H9 (cell line): ENCODE data around the gene PCGF3. TPM values are rescaled to one million over a fixed set of nuclear protein-coding genes. Genes with fewer than 3 reads are reported as not detected.

Source experiments
- DNase-seq: peaks from one replicate; pipeline ENCODE4 v3.0.0-alpha.2; 2017
- H2AFZ ChIP-seq: one replicate; pipeline ENCODE4 v1.6.1; 2013; ENCODE audit warnings: mild to moderate bottlenecking, low read length, control low read depth, moderate library complexity
- H2AK5ac ChIP-seq: 2 replicates; pipeline ENCODE4 v1.6.1; 2013; ENCODE audit warnings: low read length, control low read depth, mixed read lengths; ENCODE audit not compliant: insufficient read length
- H2BK120ac ChIP-seq: one replicate; pipeline ENCODE4 v1.6.1; 2013; ENCODE audit warnings: low read depth, mild to moderate bottlenecking, low read length, control low read depth, inconsistent platforms; ENCODE audit not compliant: poor library complexity, severe bottlenecking
- H2BK12ac ChIP-seq: 2 replicates; pipeline ENCODE4 v1.6.1; 2013; ENCODE audit warnings: low read length, control low read depth, mixed read lengths, low read depth; ENCODE audit not compliant: insufficient read length
- H2BK15ac ChIP-seq: 2 replicates; pipeline ENCODE4 v1.6.1; 2013; ENCODE audit warnings: low read depth, low read length, control low read depth
- H2BK20ac ChIP-seq: one replicate; pipeline ENCODE4 v1.6.1; 2013; ENCODE audit warnings: low read depth, mild to moderate bottlenecking, low read length, control low read depth, inconsistent platforms; ENCODE audit not compliant: poor library complexity, severe bottlenecking
- H2BK5ac ChIP-seq: 2 replicates; pipeline ENCODE4 v1.6.1; 2013; ENCODE audit warnings: low read length, control low read depth, mixed read lengths; ENCODE audit not compliant: insufficient read length
- H3K14ac ChIP-seq: 2 replicates; pipeline ENCODE4 v1.6.1; 2013; ENCODE audit warnings: low read length, control low read depth; ENCODE audit not compliant: insufficient read depth
- H3K18ac ChIP-seq: 2 replicates; pipeline ENCODE4 v1.6.1; 2013; ENCODE audit warnings: low read depth, mild to moderate bottlenecking, mixed read lengths, low read length, control low read depth; ENCODE audit not compliant: insufficient read length
- H3K23ac ChIP-seq: 2 replicates; pipeline ENCODE4 v1.6.1; 2013; ENCODE audit warnings: low read length, control low read depth, mixed read lengths, low read depth; ENCODE audit not compliant: insufficient read length
- H3K23me2 ChIP-seq: 2 replicates; pipeline ENCODE4 v1.6.1; 2013; ENCODE audit warnings: low read depth, mild to moderate bottlenecking, mixed read lengths, low read length, control low read depth; ENCODE audit not compliant: insufficient read length, poor library complexity, severe bottlenecking
- H3K27ac ChIP-seq: 2 replicates; pipeline ENCODE4 v1.5.1; 2013; ENCODE audit warnings: low read length, control low read depth, mixed read lengths, low read depth; ENCODE audit not compliant: insufficient read length
- H3K27me3 ChIP-seq: 2 replicates; pipeline ENCODE4 v1.6.1; 2013; ENCODE audit warnings: low read length, control low read depth, inconsistent platforms; ENCODE audit not compliant: insufficient read depth
- H3K4ac ChIP-seq: 2 replicates; pipeline ENCODE4 v1.6.1; 2013; ENCODE audit warnings: low read depth, mild to moderate bottlenecking, control low read depth, inconsistent platforms, low read length, moderate library complexity
- H3K4me1 ChIP-seq: 2 replicates; pipeline ENCODE4 v1.6.1; 2013; ENCODE audit warnings: low read length, control low read depth, inconsistent platforms; ENCODE audit not compliant: insufficient read depth
- H3K4me2 ChIP-seq: 2 replicates; pipeline ENCODE4 v1.6.1; 2013; ENCODE audit warnings: low read length, control low read depth, mixed read lengths; ENCODE audit not compliant: insufficient read length, insufficient read depth
- H3K56ac ChIP-seq: 2 replicates; pipeline ENCODE4 v1.6.1; 2013; ENCODE audit warnings: low read depth, mild to moderate bottlenecking, mixed read lengths, low read length, control low read depth; ENCODE audit not compliant: insufficient read length
- H3K79me1 ChIP-seq: 2 replicates; pipeline ENCODE4 v1.6.1; 2013; ENCODE audit warnings: low read depth, mild to moderate bottlenecking, moderate library complexity, low read length, control low read depth, inconsistent platforms; ENCODE audit not compliant: insufficient read depth, poor library complexity, severe bottlenecking
- H3K79me2 ChIP-seq: 2 replicates; pipeline ENCODE4 v1.6.1; 2013; ENCODE audit warnings: low read length, control low read depth, inconsistent platforms; ENCODE audit not compliant: insufficient read depth
- H3K9ac ChIP-seq: 2 replicates; pipeline ENCODE4 v1.6.1; 2013; ENCODE audit warnings: low read length, control low read depth, mixed read lengths; ENCODE audit not compliant: insufficient read length; ENCODE audit errors: extremely low read depth
- H3K9me3 ChIP-seq: one replicate; pipeline ENCODE4 v1.6.1; 2013; ENCODE audit warnings: low read depth, low read length, inconsistent platforms; ENCODE audit not compliant: control insufficient read depth
- H3T11ph ChIP-seq: one replicate; pipeline ENCODE4 v1.6.1; 2013; ENCODE audit warnings: mild to moderate bottlenecking, low read length, control low read depth, inconsistent platforms
- H4K20me1 ChIP-seq: one replicate; pipeline ENCODE4 v1.6.1; 2013; ENCODE audit not compliant: control insufficient read depth, insufficient read length, insufficient read depth
- H4K5ac ChIP-seq: 2 replicates; pipeline ENCODE4 v1.6.1; 2013; ENCODE audit warnings: low read depth, mild to moderate bottlenecking, mixed read lengths, low read length, control low read depth; ENCODE audit not compliant: insufficient read length
- H4K8ac ChIP-seq: replicated peaks from 2 replicates; pipeline ENCODE4 v1.6.1; 2013; ENCODE audit warnings: low read length, control low read depth, mixed read lengths, low read depth; ENCODE audit not compliant: insufficient read length
- H4K91ac ChIP-seq: 2 replicates; pipeline ENCODE4 v1.6.1; 2013; ENCODE audit warnings: low read depth, mild to moderate bottlenecking, moderate library complexity, mixed read lengths, low read length, control low read depth; ENCODE audit not compliant: insufficient read length
- H3K27ac Mint-ChIP-seq, 3 experiments: 2 replicates in 2 of 3; 3 replicates in 1 of 3; pipeline ENCODE4 v1.8.0; 2020 to 2021; ENCODE audit warnings: mixed read lengths in 3 of 3, mild to moderate bottlenecking in 1 of 3, moderate library complexity in 1 of 3
- H3K27me3 Mint-ChIP-seq: 2 replicates; pipeline ENCODE4 v1.8.0; 2021; ENCODE audit warnings: low read depth, mild to moderate bottlenecking, moderate library complexity, mixed read lengths
- H3K36me3 Mint-ChIP-seq, 3 experiments: 2 replicates in 2 of 3; 3 replicates in 1 of 3; pipeline ENCODE4 v1.8.0; 2020 to 2021; ENCODE audit warnings: low read depth in 3 of 3, mixed read lengths in 3 of 3; ENCODE audit not compliant: insufficient read depth in 1 of 3
- H3K4me1 Mint-ChIP-seq, 2 experiments: 2 replicates each; pipeline ENCODE4 v1.8.0; 2020; ENCODE audit warnings: mixed read lengths in 2 of 2
- H3K4me3 Mint-ChIP-seq, 2 experiments: 2 replicates in 1 of 2; 3 replicates in 1 of 2; pipeline ENCODE4 v1.8.0; 2020 to 2021; ENCODE audit warnings: mild to moderate bottlenecking in 2 of 2, mixed read lengths in 2 of 2, moderate library complexity in 1 of 2
- H3K9me3 Mint-ChIP-seq, 2 experiments: 2 replicates in 1 of 2; 3 replicates in 1 of 2; pipeline ENCODE4 v1.8.0; 2020; ENCODE audit warnings: mild to moderate bottlenecking in 2 of 2, mixed read lengths in 2 of 2, moderate library complexity in 1 of 2
- CTCF ChIP-seq: fragments of 200-600 bp; sonication (generic); conservative IDR thresholded peaks from 3 replicates; pipeline ENCODE4 v1.8.0; 2021; ENCODE audit warnings: antibody characterized with exemption, mild to moderate bottlenecking
- WGBS: extraction: QIAGEN DNeasy Blood & Tissue Kit; methylation state at CpG from one replicate; pipeline ENCODE4 v1.1.7; 2013; ENCODE audit warnings: missing lambda C conversion rate, low lambda C conversion rate, mixed read lengths; ENCODE audit not compliant: insufficient read length; ENCODE audit errors: extremely low coverage; 5-methylcytosine and 5-hydroxymethylcytosine counted together
- total RNA-seq: library from RNA; stranded (reverse); gene quantifications from 2 replicates; pipeline ENCODE4 v1.2.1, GENCODE V29; 2021

Gene PCGF3
- total RNA-seq, 1 experiment from 2014 or later = 43.1 TPM

- no peak overlapping the region for H3K9ac ChIP-seq
- no peaks in the 10 kb centered on the region for H3K27me3 ChIP-seq
- no peaks in the 10 kb centered on the region for H4K20me1 ChIP-seq
- no peak overlapping the region for H2BK120ac ChIP-seq
- Mint-ChIP-seq H3K4me3 (peak overlapping the region; percentile 54 to 75; a peak in 4 of 5 replicates), H3K27me3 (peaks cover 13% of the 10 kb centered on the region), H3K27ac (0 out of 7 replicates have a peak overlapping the region, but pooled peaks of 1 of the 3 experiments have one; percentile 62), H3K9me3 (no peaks in the 10 kb centered on the region), H3K4me1 (peaks cover 2 to 20% of the 10 kb centered on the region in 2 experiments), H3K36me3 (no peaks in the 10 kb centered on the region; a peak in 2 of 7 replicates)
- no peak overlapping the region for H3K56ac ChIP-seq
- H3K14ac ChIP-seq = no peak overlapping the region
- DNase-seq = peak; percentile 28
- H2BK5ac ChIP-seq = no peak overlapping the region
- H2AK5ac ChIP-seq = no peak overlapping the region
- no peak overlapping the region for H3K4ac ChIP-seq
- H3K9me3 ChIP-seq = no peaks in the 10 kb centered on the region
- no peak overlapping the region for H2AFZ ChIP-seq
- H3K18ac ChIP-seq = no peak overlapping the region
- no peak overlapping the region for H3K23ac ChIP-seq
- H4K91ac ChIP-seq = no peak overlapping the region
- no peaks in the 10 kb centered on the region for H3K79me1 ChIP-seq
- no peak overlapping the region for H4K8ac ChIP-seq
- no peaks in the 10 kb centered on the region for H3K79me2 ChIP-seq
- peaks cover 7% of the 10 kb centered on the region for H3K23me2 ChIP-seq
- TF ChIP-seq CTCF = no peak
- H3K27ac ChIP-seq = no peak overlapping the region
- no CpG with 5 or more reads among the region's 9 CpGs for WGBS
- H2BK12ac ChIP-seq = no peak overlapping the region
- H3K4me2 ChIP-seq = peak overlapping the region; percentile 53
- H4K5ac ChIP-seq = no peak overlapping the region
- H3T11ph ChIP-seq = no peak overlapping the region
- no peak overlapping the region for H2BK15ac ChIP-seq
- no peaks in the 10 kb centered on the region for H3K4me1 ChIP-seq
- no peak overlapping the region for H2BK20ac ChIP-seq
Measured at GRCh38 chr4:680091-680490, 25.5 kb upstream of the PCGF3 start.
